Parathyroid adenoma (tissue), 2 donors: ENCODE results near the gene TGFBR3L.

Experiments used
- H2AFZ ChIP-seq: fragments of 300-600 bp; sonication (generic); one replicate; pipeline ENCODE4 v1.7.0; 2017; ENCODE audit warnings: antibody characterized with exemption, mild to moderate bottlenecking
- H3K27ac ChIP-seq: fragments of 300-600 bp; sonication (generic); one replicate; pipeline ENCODE4 v1.7.0; 2017
- H3K27me3 ChIP-seq: fragments of 300-600 bp; sonication (generic); one replicate; pipeline ENCODE4 v1.7.0; 2017; ENCODE audit warnings: low read length; ENCODE audit not compliant: control insufficient read depth, insufficient read depth
- H3K36me3 ChIP-seq: fragments of 300-600 bp; sonication (generic); one replicate; pipeline ENCODE4 v1.7.0; 2017; ENCODE audit warnings: low read length; ENCODE audit not compliant: control insufficient read depth, insufficient read depth
- H3K4me1 ChIP-seq: fragments of 300-600 bp; sonication (generic); one replicate; pipeline ENCODE4 v1.7.0; 2017; ENCODE audit warnings: control low read depth
- H3K4me2 ChIP-seq: fragments of 300-600 bp; sonication (generic); one replicate; pipeline ENCODE4 v1.7.0; 2017; ENCODE audit warnings: low read length
- H3K4me3 ChIP-seq: fragments of 300-600 bp; sonication (generic); one replicate; pipeline ENCODE4 v1.7.0; 2017; ENCODE audit warnings: low read depth, low read length
- H3K79me2 ChIP-seq: fragments of 300-600 bp; sonication (generic); one replicate; pipeline ENCODE4 v1.7.0; 2017; ENCODE audit warnings: control low read depth
- H3K9ac ChIP-seq: fragments of 300-600 bp; sonication (generic); one replicate; pipeline ENCODE4 v1.7.0; 2017; ENCODE audit warnings: mild to moderate bottlenecking
- H3K9me3 ChIP-seq: fragments of 300-600 bp; sonication (generic); one replicate; pipeline ENCODE4 v1.7.0; 2017; ENCODE audit warnings: low read length; ENCODE audit not compliant: control insufficient read depth
- CTCF ChIP-seq: fragments of 300-600 bp; sonication (generic); IDR thresholded peaks from one replicate; pipeline ENCODE4 v1.7.0; 2017; ENCODE audit warnings: antibody characterized with exemption, mild to moderate bottlenecking
- donor health status: primary hyperparathyroidism.

The TGFBR3L gene

GRCh38 chr19:7910321-7911161 lies 4.1 kb upstream of the TGFBR3L start:
- Histone ChIP-seq H3K9me3 (no peaks in the 10 kb centered on the region), H3K4me1 (peaks cover 6% of the 10 kb centered on the region), H3K36me3 (no peaks in the 10 kb centered on the region), H2AFZ (no peak overlapping the region), H3K4me3 (no peak overlapping the region), H3K4me2 (no peak overlapping the region), H3K9ac (no peak overlapping the region), H3K27me3 (no peaks in the 10 kb centered on the region), H3K27ac (no peak overlapping the region), H3K79me2 (peaks cover 23% of the 10 kb centered on the region)
- TF ChIP-seq CTCF: no peak

- H3K9ac ChIP-seq: no peak overlapping the region
- no peak for TF ChIP-seq CTCF
- no peak overlapping the region for H2AFZ ChIP-seq
- H3K4me1 ChIP-seq: no peaks in the 10 kb centered on the region
- no peaks in the 10 kb centered on the region for H3K9me3 ChIP-seq
- no peak overlapping the region for H3K4me2 ChIP-seq
- H3K79me2 ChIP-seq: peaks cover 12% of the 10 kb centered on the region
- no peaks in the 10 kb centered on the region for H3K36me3 ChIP-seq
- no peak overlapping the region for H3K4me3 ChIP-seq
- H3K27ac ChIP-seq: no peak overlapping the region
- H3K27me3 ChIP-seq: no peaks in the 10 kb centered on the region
Observed at GRCh38 chr19:7911508-7912143, 3.0 kb upstream of the TGFBR3L start.

- Histone ChIP-seq H3K27ac (no peak overlapping the region), H3K4me2 (no peak overlapping the region), H3K36me3 (no peaks in the 10 kb centered on the region), H3K9ac (no peak overlapping the region), H2AFZ (no peak overlapping the region), H3K27me3 (no peaks in the 10 kb centered on the region), H3K79me2 (peaks cover 9% of the 10 kb centered on the region), H3K4me3 (no peak overlapping the region), H3K9me3 (no peaks in the 10 kb centered on the region), H3K4me1 (no peaks in the 10 kb centered on the region)
- TF ChIP-seq CTCF: no peak
Observed at GRCh38 chr19:7912144-7912696, 2.4 kb upstream of the TGFBR3L start.

- Histone ChIP-seq H3K4me2 (no peak overlapping the region), H3K9ac (no peak overlapping the region), H3K4me3 (no peak overlapping the region), H3K27ac (no peak overlapping the region), H3K4me1 (no peaks in the 10 kb centered on the region), H3K9me3 (no peaks in the 10 kb centered on the region), H3K27me3 (no peaks in the 10 kb centered on the region), H3K79me2 (peaks cover 2% of the 10 kb centered on the region), H2AFZ (no peak overlapping the region), H3K36me3 (no peaks in the 10 kb centered on the region)
- TF ChIP-seq CTCF: no peak
Observed at GRCh38 chr19:7912697-7913564, 1.7 kb upstream of the TGFBR3L start.
